Measurements from ENCODE around the gene CCDC188. TPM values are rescaled to one million over a fixed set of nuclear protein-coding genes. Genes with fewer than 3 reads are reported as not detected.
A peak's percentile ranks its signal among the peaks of the same experiment; 100 is the strongest.

The CCDC188 gene
- total RNA-seq, 5 donors from 2014 or later (not counting 1 experiment from before 2014, with no cell fraction given), result 0.18 to 0.66 (median 0.58) TPM; not detected in 2

GRCh38 chr22:20177217-20177911 lies 26.5 kb upstream of the CCDC188 start:
- Histone ChIP-seq H3K27ac (ENCODE audit: low read length) (no peak overlapping the region), H3K9me3 (no peaks in the 10 kb centered on the region), H3K4me3 (ENCODE audit: control insufficient read depth in 1 of 2, extremely low read depth in 1 of 2, low read length in 1 of 2) (no peak overlapping the region), H3K36me3 (ENCODE audit: control insufficient read depth in 2 of 2, extremely low read depth in 1 of 2, insufficient read depth in 1 of 2, low read length in 1 of 2) (no peaks in the 10 kb centered on the region), H3K4me1 (ENCODE audit: control insufficient read depth in 1 of 2, extremely low read depth in 1 of 2, insufficient read depth in 2 of 2, low read length in 2 of 2) (no peaks in the 10 kb centered on the region), H3K27me3 (replicated peaks in 1 of 2; ENCODE audit: control insufficient read depth in 2 of 2, extremely low read depth in 1 of 2, insufficient read depth in 2 of 2, low read length in 1 of 2) (peaks cover 0 to 11% of the 10 kb centered on the region in 2 experiments)
- WGBS (ENCODE audit: insufficient coverage), result 75% methylated on average over 15 of the region's 21 CpGs
- Mint-ChIP-seq H3K27ac (no peak overlapping the region), H3K4me3 (no peak overlapping the region), H3K27me3 (no peaks in the 10 kb centered on the region), H3K4me1 (no peaks in the 10 kb centered on the region), H3K9me3 (no peaks in the 10 kb centered on the region), H3K36me3 (no peaks in the 10 kb centered on the region)
- no peak for ATAC-seq (replicated peaks in 1 of 4)
- ChIA-PET CTCF (no interaction called here), POLR2A (no interaction called here)
- DNase-seq, result no peak

- WGBS (ENCODE audit: insufficient coverage), result 79% methylated on average over 4 of the region's 17 CpGs
- no peak overlapping the region for H3K27ac ChIP-seq (ENCODE audit: low read length)
- no peak for ATAC-seq (replicated peaks in 1 of 4)
- Mint-ChIP-seq H3K4me3 (no peak overlapping the region), H3K27me3 (no peaks in the 10 kb centered on the region), H3K27ac (no peak overlapping the region), H3K4me1 (no peaks in the 10 kb centered on the region), H3K36me3 (no peaks in the 10 kb centered on the region), H3K9me3 (no peaks in the 10 kb centered on the region)
- no peaks in the 10 kb centered on the region for H3K9me3 ChIP-seq
- ChIA-PET CTCF (no interaction called here), POLR2A (no interaction called here)
- H3K4me3 ChIP-seq (ENCODE audit: control insufficient read depth in 1 of 2, extremely low read depth in 1 of 2, low read length in 1 of 2), result no peak overlapping the region
- H3K4me1 ChIP-seq (ENCODE audit: control insufficient read depth in 1 of 2, extremely low read depth in 1 of 2, insufficient read depth in 2 of 2, low read length in 2 of 2), result no peaks in the 10 kb centered on the region
- no peak for DNase-seq
- peaks cover 0 to 5% of the 10 kb centered on the region in 2 experiments for H3K27me3 ChIP-seq (replicated peaks in 1 of 2; ENCODE audit: control insufficient read depth in 2 of 2, extremely low read depth in 1 of 2, insufficient read depth in 2 of 2, low read length in 1 of 2)
- H3K36me3 ChIP-seq (ENCODE audit: control insufficient read depth in 2 of 2, extremely low read depth in 1 of 2, insufficient read depth in 1 of 2, low read length in 1 of 2), result no peaks in the 10 kb centered on the region
Measured at GRCh38 chr22:20176421-20177085, 25.7 kb upstream of the CCDC188 start.

GRCh38 chr22:20175597-20175900 lies 24.7 kb upstream of the CCDC188 start:
- Mint-ChIP-seq H3K4me1 (no peaks in the 10 kb centered on the region), H3K9me3 (no peaks in the 10 kb centered on the region), H3K27me3 (no peaks in the 10 kb centered on the region), H3K27ac (no peak overlapping the region), H3K36me3 (no peaks in the 10 kb centered on the region), H3K4me3 (no peak overlapping the region)
- ChIA-PET CTCF (no interaction called here), POLR2A (no interaction called here)
- Histone ChIP-seq H3K27me3 (replicated peaks in 1 of 2; ENCODE audit: control insufficient read depth in 2 of 2, extremely low read depth in 1 of 2, insufficient read depth in 2 of 2, low read length in 1 of 2) (peaks cover 0 to 5% of the 10 kb centered on the region in 2 experiments), H3K9me3 (no peaks in the 10 kb centered on the region), H3K36me3 (ENCODE audit: control insufficient read depth in 2 of 2, extremely low read depth in 1 of 2, insufficient read depth in 1 of 2, low read length in 1 of 2) (no peaks in the 10 kb centered on the region), H3K4me1 (ENCODE audit: control insufficient read depth in 1 of 2, extremely low read depth in 1 of 2, insufficient read depth in 2 of 2, low read length in 2 of 2) (no peaks in the 10 kb centered on the region), H3K27ac (ENCODE audit: low read length) (no peak overlapping the region), H3K4me3 (ENCODE audit: control insufficient read depth in 1 of 2, extremely low read depth in 1 of 2, low read length in 1 of 2) (no peak overlapping the region)
- 55% methylated on average over 7 of the region's 12 CpGs for WGBS (ENCODE audit: insufficient coverage)
- ATAC-seq (replicated peaks in 1 of 4) (no peak), DNase-seq (peak in 1 of 35 experiments; percentile 14)

- DNase-seq, result no peak
Measured at GRCh38 chr22:20174785-20175596, 24.1 kb upstream of the CCDC188 start.

GRCh38 chr22:20173772-20174171 lies 22.9 kb upstream of the CCDC188 start:
- Mint-ChIP-seq H3K27ac (no peak overlapping the region), H3K27me3 (no peaks in the 10 kb centered on the region), H3K9me3 (no peaks in the 10 kb centered on the region), H3K36me3 (no peaks in the 10 kb centered on the region), H3K4me3 (no peak overlapping the region), H3K4me1 (no peaks in the 10 kb centered on the region)
- CTCF ChIA-PET, result no interaction called here
- H3K27me3 ChIP-seq (replicated peaks in 1 of 2; ENCODE audit: control insufficient read depth in 2 of 2, extremely low read depth in 1 of 2, insufficient read depth in 2 of 2, low read length in 1 of 2), result peaks cover 0 to 15% of the 10 kb centered on the region in 2 experiments
- no peaks in the 10 kb centered on the region for H3K9me3 ChIP-seq
- no peak overlapping the region for H3K27ac ChIP-seq (ENCODE audit: low read length)
- ATAC-seq (replicated peaks in 1 of 4) (no peak), DNase-seq (no peak)
- POLR2A ChIA-PET, result no interaction called here
- no peak overlapping the region for H3K4me3 ChIP-seq (ENCODE audit: control insufficient read depth in 1 of 2, extremely low read depth in 1 of 2, low read length in 1 of 2)
- H3K4me1 ChIP-seq (ENCODE audit: control insufficient read depth in 1 of 2, extremely low read depth in 1 of 2, insufficient read depth in 2 of 2, low read length in 2 of 2), result no peaks in the 10 kb centered on the region
- H3K36me3 ChIP-seq (ENCODE audit: control insufficient read depth in 2 of 2, extremely low read depth in 1 of 2, insufficient read depth in 1 of 2, low read length in 1 of 2), result no peaks in the 10 kb centered on the region
- WGBS (ENCODE audit: insufficient coverage), result 94% methylated on average over 10 of the region's 10 CpGs

More at GRCh38 chr22:20174785-20175596, 24.1 kb upstream of the CCDC188 start:
- Mint-ChIP-seq H3K27me3 (no peaks in the 10 kb centered on the region), H3K27ac (no peak overlapping the region), H3K36me3 (no peaks in the 10 kb centered on the region), H3K4me1 (no peaks in the 10 kb centered on the region), H3K9me3 (no peaks in the 10 kb centered on the region), H3K4me3 (no peak overlapping the region)
- Histone ChIP-seq H3K36me3 (ENCODE audit: control insufficient read depth in 2 of 2, extremely low read depth in 1 of 2, insufficient read depth in 1 of 2, low read length in 1 of 2) (no peaks in the 10 kb centered on the region), H3K9me3 (no peaks in the 10 kb centered on the region), H3K27me3 (replicated peaks in 1 of 2; ENCODE audit: control insufficient read depth in 2 of 2, extremely low read depth in 1 of 2, insufficient read depth in 2 of 2, low read length in 1 of 2) (peaks cover 0 to 10% of the 10 kb centered on the region in 2 experiments), H3K4me1 (ENCODE audit: control insufficient read depth in 1 of 2, extremely low read depth in 1 of 2, insufficient read depth in 2 of 2, low read length in 2 of 2) (no peaks in the 10 kb centered on the region), H3K4me3 (ENCODE audit: control insufficient read depth in 1 of 2, extremely low read depth in 1 of 2, low read length in 1 of 2) (no peak overlapping the region), H3K27ac (ENCODE audit: low read length) (no peak overlapping the region)
- ChIA-PET CTCF (no interaction called here), POLR2A (no interaction called here)
- 83% methylated on average over 11 of the region's 19 CpGs for WGBS (ENCODE audit: insufficient coverage)
- no peak for ATAC-seq (replicated peaks in 1 of 4)

- ChIA-PET POLR2A (no interaction called here), CTCF (no interaction called here)
- Mint-ChIP-seq H3K4me3 (no peak overlapping the region), H3K36me3 (no peaks in the 10 kb centered on the region), H3K4me1 (no peaks in the 10 kb centered on the region), H3K27ac (no peak overlapping the region), H3K27me3 (no peaks in the 10 kb centered on the region), H3K9me3 (no peaks in the 10 kb centered on the region)
- Histone ChIP-seq H3K4me1 (ENCODE audit: control insufficient read depth in 1 of 2, extremely low read depth in 1 of 2, insufficient read depth in 2 of 2, low read length in 2 of 2) (no peaks in the 10 kb centered on the region), H3K4me3 (ENCODE audit: control insufficient read depth in 1 of 2, extremely low read depth in 1 of 2, low read length in 1 of 2) (no peak overlapping the region), H3K27me3 (replicated peaks in 1 of 2; ENCODE audit: control insufficient read depth in 2 of 2, extremely low read depth in 1 of 2, insufficient read depth in 2 of 2, low read length in 1 of 2) (peaks cover 0 to 14% of the 10 kb centered on the region in 2 experiments), H3K9me3 (no peaks in the 10 kb centered on the region), H3K27ac (ENCODE audit: low read length) (no peak overlapping the region), H3K36me3 (ENCODE audit: control insufficient read depth in 2 of 2, extremely low read depth in 1 of 2, insufficient read depth in 1 of 2, low read length in 1 of 2) (no peaks in the 10 kb centered on the region)
- WGBS (ENCODE audit: insufficient coverage), result 83% methylated on average over 11 of the region's 11 CpGs
- DNase-seq (no peak), ATAC-seq (replicated peaks in 1 of 4) (no peak)
Measured at GRCh38 chr22:20173246-20173645, 22.4 kb upstream of the CCDC188 start.

Data from T-cell (primary cell).